ENCODE data around the gene PPARA.

The PPARA gene

GRCh38 chr22:46114518-46115387 is 35.6 kb upstream of the PPARA start:
- DNase-seq, result no peak

DNA sequence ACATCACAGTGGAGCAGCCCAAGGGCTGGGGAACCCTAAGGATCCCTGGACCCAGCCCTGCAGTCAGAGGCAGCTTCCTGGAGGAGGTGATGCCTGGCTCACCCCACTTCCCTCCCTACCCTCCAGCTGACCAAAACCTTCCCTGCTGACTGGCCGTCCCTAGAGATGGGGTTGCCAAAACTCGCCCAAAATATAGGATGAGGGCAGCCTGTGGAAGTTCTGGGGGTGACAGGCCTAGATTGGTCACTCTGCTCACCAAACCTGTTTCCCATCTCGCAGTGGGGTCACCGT is 35.0 kb upstream of the PPARA start:
- DNase-seq, result no peak

DNA sequence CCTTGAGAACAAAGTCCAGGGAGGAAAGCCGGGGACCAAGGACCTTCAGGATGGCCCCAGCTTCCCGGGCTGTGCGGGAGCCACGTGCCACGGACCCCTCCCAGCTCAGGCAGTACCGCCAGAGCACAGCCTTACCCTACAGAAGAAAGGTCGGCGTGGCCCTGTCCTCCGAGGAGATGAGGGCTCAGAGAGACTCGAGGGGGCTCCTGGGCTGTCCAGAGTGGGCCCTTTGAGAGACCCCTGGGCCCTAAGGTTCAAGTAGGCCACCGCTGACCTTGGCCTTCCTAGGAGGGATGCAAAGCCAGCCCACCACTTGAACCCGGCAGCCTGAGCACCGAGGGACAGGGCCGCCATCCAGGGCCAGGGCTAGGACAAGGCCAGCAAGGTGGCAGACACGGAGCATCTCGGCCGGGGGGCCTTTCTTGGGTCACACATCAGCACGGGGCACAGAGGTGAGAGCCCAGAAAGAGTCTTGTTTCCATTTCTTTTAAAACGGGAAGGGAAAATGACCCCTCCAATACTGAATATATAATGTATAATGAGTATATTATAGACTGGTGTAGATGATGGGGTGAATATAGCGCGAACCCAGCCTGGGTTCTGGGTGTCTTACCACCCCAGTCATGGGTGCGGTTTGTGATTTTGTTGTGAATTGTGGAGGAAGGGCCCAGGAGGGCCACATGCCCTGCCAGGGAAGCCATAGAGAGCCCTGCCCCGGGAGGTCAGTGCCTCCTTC is 34.4 kb upstream of the PPARA start:
- no peak for DNase-seq

- peak; percentile 66 for DNase-seq
These were observed 33.8 kb upstream of the PPARA start for GRCh38 chr22:46116491-46116958.

GRCh38 chr22:46117206-46118199 is 32.8 kb upstream of the PPARA start:
- no peak for DNase-seq

DNA sequence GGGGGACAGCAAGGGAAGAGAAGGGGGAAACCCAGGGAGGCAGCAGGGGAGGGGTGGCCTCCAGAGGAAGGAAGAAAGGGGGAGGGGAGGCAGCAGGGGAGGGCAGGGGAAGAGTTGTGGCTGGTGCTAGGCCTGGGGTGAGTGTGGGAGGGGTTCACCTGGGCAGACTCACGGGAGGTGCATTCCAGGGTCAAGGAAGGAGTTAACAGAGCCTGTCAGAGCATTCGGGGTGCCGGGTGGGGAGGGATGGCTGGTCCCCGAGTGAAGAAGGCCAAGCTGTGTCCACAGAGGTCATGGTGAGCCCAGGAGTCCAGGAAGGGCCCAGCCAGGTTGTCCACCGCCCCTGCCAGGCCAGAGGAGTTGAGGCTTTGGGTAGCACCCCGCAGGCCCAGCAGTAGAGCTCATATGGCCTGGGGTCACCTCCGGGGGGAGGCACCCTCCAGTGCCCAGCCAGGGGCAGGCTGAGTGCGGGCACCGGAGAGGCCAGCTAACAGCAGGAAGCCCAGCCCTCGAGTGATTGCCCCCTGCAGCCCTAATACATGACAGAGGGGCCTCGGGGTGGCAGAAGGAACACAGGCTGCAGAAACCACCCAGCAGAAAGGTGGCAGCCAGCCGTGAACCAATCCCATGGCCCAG is 31.1 kb upstream of the PPARA start:
- no peak for DNase-seq

DNA sequence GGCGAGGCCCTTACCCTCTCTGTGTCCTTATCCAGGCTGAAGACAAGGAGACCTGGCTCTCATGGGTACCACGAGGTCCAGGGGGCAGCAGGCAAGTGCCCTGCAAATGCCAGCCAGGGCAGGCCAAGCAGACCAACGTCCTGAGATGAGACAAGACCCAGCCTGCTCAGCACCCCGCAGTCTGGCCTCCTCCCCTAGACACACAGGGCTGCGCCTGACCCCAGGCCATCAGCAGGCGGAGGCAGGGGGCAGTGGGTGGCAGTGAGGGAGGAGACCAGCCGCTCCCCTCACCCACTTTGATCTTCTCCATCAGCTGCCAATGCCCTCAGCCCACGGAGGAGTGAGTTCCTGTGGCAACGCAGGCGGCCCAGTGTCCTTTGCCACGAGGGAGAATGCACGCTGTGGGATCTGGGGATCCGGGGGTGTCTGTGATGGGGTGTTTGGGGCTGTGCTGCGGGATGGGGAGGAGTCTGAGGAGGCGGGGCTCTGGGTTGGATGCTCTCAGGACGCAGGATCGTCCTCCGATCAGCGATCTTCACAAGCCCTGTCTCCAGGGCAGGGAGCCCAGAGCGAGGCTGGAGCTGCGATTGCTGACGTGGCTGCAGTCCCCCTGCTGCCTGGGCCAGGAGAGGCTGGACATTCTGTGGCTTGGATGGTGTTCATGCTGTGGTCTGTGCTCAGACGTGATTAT is 30.5 kb upstream of the PPARA start:
- no peak for DNase-seq

DNA sequence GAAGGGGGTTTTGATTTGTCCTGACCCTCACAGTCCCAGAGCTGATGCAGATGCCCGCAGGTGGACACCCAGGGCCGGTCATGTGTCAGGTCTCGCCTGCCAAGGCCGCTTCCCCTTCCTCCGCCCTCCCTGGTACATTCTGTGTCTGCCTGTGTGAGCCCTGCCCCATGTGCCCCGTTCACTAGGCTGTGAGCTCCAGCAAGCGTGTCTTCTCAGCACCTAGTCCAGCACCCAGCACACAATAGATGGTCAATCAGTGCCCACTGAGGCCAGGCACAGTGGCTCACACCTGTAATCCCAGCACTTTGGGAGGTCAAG is 29.9 kb upstream of the PPARA start:
- DNase-seq, result no peak

DNA sequence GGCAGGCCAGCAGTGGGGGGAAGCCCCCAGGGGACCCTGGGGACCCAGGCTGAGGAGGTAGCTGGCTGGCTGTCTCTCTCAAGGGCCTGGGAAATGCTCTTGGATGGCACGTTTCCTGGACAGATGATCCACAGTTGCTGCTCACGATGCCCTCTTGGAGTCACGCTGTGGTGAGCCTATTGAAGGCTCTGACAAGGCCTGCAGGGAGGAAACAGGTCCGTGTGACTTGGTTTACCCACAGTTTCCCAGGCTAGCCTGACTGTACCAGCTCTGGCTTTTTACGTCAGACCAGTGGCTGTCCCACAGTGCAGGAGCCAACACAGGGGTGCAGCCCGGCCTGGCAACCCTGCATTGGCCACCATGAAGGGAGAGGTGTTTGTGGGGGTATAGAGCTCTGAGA is 29.2 kb upstream of the PPARA start:
- no peak for DNase-seq

- no peak for DNase-seq
These were observed 28.6 kb upstream of the PPARA start for GRCh38 chr22:46121523-46122287.

GRCh38 chr22:46122511-46122971 is 27.8 kb upstream of the PPARA start:
- no peak for DNase-seq

DNA sequence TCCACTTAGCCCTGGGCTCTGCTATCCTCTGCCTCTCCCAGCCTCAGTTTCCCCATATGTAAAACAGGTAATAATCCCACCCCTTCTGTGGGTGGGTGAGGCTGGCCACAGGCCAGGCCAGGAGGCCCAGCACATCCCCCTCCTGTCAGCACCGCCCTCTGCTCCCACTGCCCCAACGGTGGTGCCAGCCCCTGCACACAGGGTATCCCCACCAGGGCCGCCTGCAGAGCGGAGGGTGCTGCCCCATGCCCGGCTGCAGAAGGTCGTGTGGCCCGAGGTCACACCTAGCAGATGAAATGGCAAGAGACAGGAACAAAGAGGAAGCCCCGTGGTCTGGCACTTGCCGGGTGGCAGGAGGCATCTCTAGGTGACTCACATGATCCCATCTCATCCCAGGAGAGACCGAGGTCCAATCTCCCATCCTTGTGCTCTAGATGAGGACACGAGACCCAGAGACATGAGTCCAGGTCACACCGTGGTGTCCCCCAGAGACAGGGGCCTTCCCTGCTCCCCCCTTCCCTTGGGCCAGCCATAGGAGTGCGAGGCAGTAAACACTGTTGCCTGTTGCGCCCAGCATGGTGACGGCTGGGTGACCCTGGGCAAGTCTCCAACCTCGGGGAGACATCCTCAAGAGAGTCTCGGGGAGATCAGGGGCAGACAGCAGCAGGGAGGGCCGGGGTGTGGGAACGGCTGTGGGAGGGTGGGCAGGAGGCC is 27.2 kb upstream of the PPARA start:
- no peak for DNase-seq

DNA sequence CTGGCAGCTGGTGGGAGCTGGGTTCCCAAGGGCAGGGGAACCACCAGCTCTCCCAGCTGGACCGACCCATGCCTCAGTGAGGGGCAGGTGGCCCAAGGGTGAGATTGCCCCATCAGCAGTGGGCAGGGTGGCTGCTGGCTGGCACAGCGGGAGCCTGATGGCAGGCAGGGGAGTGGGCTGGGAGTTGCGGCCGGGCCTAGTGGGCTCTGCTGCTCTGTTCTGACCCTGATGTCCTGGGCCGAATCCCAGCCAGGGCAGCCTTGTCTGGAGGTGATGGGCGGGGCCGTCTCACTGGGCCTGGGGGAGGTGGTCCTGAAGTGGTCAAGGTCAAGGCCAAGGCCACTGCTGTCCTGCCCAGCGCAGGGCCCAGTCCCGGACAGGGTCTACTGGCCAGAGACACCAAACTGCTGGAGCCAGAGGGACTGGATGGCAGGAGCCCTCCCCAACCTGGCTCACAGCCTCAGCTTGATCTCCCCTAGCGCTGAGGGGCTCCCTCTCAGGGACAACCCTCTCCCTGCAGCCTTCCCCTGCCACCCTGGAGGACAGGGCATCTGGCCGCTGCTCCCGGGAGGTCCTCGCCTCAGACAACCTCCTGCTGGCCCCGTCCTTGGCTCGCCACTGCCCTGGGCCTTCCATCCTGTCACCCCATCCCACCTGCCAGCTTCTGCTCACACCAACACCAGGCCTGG is 26.5 kb upstream of the PPARA start:
- no peak for DNase-seq

- no peak for DNase-seq
These were observed 25.8 kb upstream of the PPARA start for GRCh38 chr22:46124383-46125144.

- DNase-seq, result no peak
These were observed 25.0 kb upstream of the PPARA start for GRCh38 chr22:46125311-46125710.

GRCh38 chr22:46125816-46126765 is 24.2 kb upstream of the PPARA start:
- no peak for DNase-seq

DNA sequence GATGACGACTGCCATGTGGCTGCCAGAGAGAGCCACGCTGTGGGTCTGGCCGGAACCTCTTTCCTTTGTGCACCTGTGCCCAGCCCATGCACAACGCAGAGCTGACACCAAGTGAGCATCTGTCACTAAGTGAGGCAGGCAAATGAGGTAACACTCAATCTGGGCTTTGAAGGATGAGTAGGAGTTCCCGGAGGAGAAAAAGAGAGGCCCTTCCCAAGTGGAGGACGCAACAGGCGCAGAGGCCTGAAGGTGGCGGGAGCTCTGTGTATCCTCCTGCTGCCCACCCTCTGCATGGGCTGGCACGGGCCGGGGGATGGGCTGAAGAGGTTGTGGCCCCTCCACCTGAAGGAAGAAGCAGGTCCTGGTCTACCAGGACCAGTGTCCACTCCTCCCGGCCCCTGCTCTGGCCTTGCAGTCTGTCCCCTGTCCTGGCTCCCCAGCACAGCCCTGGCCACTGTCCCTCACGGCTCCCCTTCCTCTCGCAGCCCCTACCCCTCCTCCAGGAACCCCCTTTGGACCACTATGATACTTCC is 23.4 kb upstream of the PPARA start:
- no peak for DNase-seq

GRCh38 chr22:46127556-46127955 is 22.8 kb upstream of the PPARA start:
- no peak for DNase-seq
